Left cardiac atrium (tissue), 4 donors: ENCODE results near the gene UGT1A8. TPM values are rescaled to one million over a fixed set of nuclear protein-coding genes. Genes with fewer than 3 reads are reported as not detected.

Experiments used
- ATAC-seq, 2 donors: fragments of 200-7000 bp; cut with Tn5 transposase; one replicate each; pipeline ENCODE4 v1.9.1; 2020; ENCODE audit warnings: mild to moderate bottlenecking in 2 of 2, moderate library complexity in 2 of 2
- DNase-seq: peaks from one replicate; pipeline ENCODE4 v3.0.0-alpha.2; 2020
- intact Hi-C, 2 donors: fragments of 100-400 bp; cut with DNase I; formaldehyde crosslinking; loops; one replicate each; pipeline versions ENCODE4 v1.14.1 to v1.15.1; 2022 to 2023
- total RNA-seq, 2 donors: library from RNA; stranded (reverse); fragmentation: NEBNext Ultra II Directional; extraction: Animal tissue kit (Norgen Biotek cat#: 25700); gene quantifications; one replicate each; pipeline ENCODE4 v1.2.1, GENCODE V29; 2021
- donor health status: DM: no; HTN: yes; CAD: no.
- donor health status: DM: no; HTN: yes; CAD: no; lungs with severe emphysema.
- donor health status: DM: yes; HTN: yes; CAD: no.
- donor health status: Dilated cardiomyopathy.

The UGT1A8 gene
- total RNA-seq, 2 donors from 2014 or later: not detected

GRCh38 chr2:233807966-233808935 lies 190.8 kb downstream of the UGT1A8 start:
- intact Hi-C loops: no loop called here
- no peak for ATAC-seq
- DNase-seq: no peak

GRCh38 chr2:233810385-233810784 lies 193.0 kb downstream of the UGT1A8 start:
- intact Hi-C loops: no loop called here
- DNase-seq (no peak), ATAC-seq (no peak)

- DNase-seq (no peak), ATAC-seq (no peak)
- intact Hi-C loops: no loop called here
Measured at GRCh38 chr2:233811087-233811486, 193.7 kb downstream of the UGT1A8 start.

GRCh38 chr2:233811732-233812131 lies 194.3 kb downstream of the UGT1A8 start:
- DNase-seq: no peak
- ATAC-seq: no peak
- intact Hi-C loops: no loop called here

- DNase-seq (no peak), ATAC-seq (no peak)
- intact Hi-C loops: no loop called here
Measured at GRCh38 chr2:233813236-233814055, 196.0 kb downstream of the UGT1A8 start.

GRCh38 chr2:233814056-233814835 lies 196.8 kb downstream of the UGT1A8 start:
- intact Hi-C loops: no loop called here
- DNase-seq (no peak), ATAC-seq (no peak)

- ATAC-seq (no peak), DNase-seq (no peak)
- intact Hi-C loops: no loop called here
Measured at GRCh38 chr2:233815861-233816260, 198.4 kb downstream of the UGT1A8 start.

GRCh38 chr2:233816334-233816733 lies 198.9 kb downstream of the UGT1A8 start:
- DNase-seq: no peak
- no peak for ATAC-seq
- intact Hi-C loops: no loop called here

GRCh38 chr2:233816771-233817170 lies 199.3 kb downstream of the UGT1A8 start:
- ATAC-seq (no peak), DNase-seq (no peak)
- intact Hi-C loops: no loop called here

GRCh38 chr2:233817361-233817911 lies 200.0 kb downstream of the UGT1A8 start:
- no peak for DNase-seq
- intact Hi-C loops: no loop called here
- ATAC-seq: peak; percentile 31 to 51

GRCh38 chr2:233817995-233818638 lies 200.7 kb downstream of the UGT1A8 start:
- intact Hi-C loops: no loop called here
- ATAC-seq (no peak), DNase-seq (no peak)

GRCh38 chr2:233818639-233819621 lies 201.5 kb downstream of the UGT1A8 start:
- ATAC-seq (no peak), DNase-seq (no peak)
- intact Hi-C loops: no loop called here

GRCh38 chr2:233819884-233820773 lies 202.7 kb downstream of the UGT1A8 start:
- intact Hi-C loops: no loop called here
- no peak for DNase-seq
- no peak for ATAC-seq

GRCh38 chr2:233820774-233821105 lies 203.3 kb downstream of the UGT1A8 start:
- DNase-seq: no peak
- no peak for ATAC-seq
- intact Hi-C loops: no loop called here

GRCh38 chr2:233821196-233821595 lies 203.8 kb downstream of the UGT1A8 start:
- no peak for ATAC-seq
- DNase-seq: no peak
- intact Hi-C loops: no loop called here

- no peak for ATAC-seq
- no peak for DNase-seq
- intact Hi-C loops: no loop called here
Measured at GRCh38 chr2:233821709-233822100, 204.3 kb downstream of the UGT1A8 start.
